ENCODE measurements around the gene ZNF555.
"Not testable (repeated sequence)": the region's sequence is repeated elsewhere in the genome, so short reads cannot be mapped to it uniquely, and the experiment has no call there.

Gene ZNF555

DNA sequence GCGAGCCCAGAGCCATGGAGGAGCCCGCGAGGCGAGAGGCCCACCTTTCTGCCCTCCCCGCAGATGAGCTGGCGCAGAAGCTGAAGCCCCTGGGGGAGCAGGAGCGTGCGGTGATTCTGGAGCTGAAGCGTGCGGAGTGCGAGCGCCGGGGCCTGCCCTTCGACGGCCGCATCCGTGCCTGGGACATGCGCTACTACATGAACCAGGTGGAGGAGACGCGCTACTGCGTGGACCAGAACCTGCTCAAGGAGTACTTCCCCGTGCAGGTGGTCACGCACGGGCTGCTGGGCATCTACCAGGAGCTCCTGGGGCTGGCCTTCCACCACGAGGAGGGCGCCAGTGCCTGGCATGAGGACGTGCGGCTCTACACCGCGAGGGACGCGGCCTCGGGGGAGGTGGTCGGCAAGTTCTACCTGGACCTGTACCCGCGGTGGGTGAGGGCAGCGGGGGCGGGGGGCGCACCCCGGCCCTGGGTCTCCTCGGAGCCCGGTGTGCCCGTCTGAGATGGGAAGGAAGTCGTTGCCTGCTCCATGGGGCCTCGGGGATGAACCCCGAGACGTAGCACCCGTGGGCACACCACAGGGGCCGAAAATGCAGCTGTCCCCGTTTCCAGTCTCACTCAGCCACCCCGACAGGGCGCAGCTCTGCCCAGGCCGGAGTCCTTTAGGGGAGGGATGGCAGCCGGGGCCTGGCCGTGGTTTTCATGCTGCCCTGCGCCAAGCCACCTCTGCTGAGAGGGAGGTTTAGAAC is 33.7 kb upstream of the ZNF555 start:
- FAIRE-seq = no peak

DNA sequence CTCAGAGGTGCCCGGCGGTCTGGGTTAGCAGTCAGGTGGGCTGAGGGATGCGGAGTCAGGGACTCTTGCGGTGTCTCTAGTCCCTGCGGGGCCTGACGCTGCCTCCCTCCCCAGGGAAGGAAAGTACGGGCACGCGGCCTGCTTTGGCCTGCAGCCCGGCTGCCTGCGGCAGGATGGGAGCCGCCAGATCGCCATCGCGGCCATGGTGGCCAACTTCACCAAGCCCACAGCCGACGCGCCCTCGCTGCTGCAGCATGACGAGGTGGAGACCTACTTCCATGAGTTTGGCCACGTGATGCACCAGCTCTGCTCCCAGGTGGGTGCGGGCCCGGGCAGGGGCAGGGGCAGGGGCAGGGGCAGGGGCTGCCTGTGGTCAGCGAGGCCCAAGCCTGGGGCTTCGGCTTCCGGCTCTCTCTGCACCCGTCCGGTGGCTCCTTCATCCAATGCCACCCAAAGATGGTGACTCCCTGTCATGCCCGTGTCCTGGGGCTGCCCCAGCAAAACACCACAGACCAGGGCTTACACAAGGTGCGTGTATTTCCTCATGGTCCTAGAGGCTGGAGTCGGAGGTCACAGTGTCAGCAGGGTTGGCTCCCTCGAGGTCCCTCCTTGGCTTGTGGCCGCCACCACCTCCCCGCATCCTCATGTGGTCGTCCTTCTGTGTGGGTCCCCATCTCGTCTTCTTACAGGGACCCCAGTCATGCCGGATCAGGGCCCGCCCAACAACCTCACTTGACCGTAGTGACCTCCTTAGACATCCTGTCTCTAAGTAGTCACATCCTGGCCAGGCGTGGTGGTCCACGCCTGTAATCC is 32.9 kb upstream of the ZNF555 start:
- no peak for FAIRE-seq

DNA sequence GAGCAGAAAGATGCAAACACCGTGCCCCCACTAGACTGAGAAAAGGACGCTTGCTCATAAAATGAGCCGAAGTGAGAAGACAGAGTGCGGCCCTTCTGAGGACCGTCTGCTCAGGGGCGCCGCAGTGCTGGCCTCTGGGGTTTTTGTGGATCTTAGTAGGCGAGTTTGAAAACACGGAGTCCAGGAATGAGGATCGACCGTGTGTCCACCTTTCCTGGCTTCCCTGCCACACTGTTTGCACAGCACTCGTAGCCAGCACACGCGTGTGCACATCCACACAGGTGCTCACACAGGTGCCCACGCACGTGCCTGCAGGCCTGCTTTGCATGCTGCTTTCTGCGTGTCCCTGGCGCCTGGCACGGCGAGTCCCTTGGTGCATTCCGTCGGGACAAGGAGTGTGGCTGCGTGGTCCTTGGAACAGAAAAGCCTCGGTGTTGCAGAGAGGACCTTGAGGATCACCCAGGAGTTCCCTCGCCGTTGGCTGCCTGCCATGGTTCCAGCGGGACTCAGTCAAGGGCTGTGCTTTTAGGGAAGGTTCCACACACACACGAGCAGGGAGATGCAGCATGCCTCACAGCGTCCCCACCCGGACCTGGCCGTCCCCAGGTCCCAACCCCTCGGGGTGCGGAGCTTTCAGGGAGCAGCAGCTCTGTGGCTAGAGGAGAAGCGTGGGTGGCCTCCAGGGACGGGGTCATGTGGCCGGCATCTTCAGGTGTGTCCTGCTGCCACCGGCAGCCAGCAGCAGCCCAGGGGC is 31.7 kb upstream of the ZNF555 start:
- FAIRE-seq = no peak

DNA sequence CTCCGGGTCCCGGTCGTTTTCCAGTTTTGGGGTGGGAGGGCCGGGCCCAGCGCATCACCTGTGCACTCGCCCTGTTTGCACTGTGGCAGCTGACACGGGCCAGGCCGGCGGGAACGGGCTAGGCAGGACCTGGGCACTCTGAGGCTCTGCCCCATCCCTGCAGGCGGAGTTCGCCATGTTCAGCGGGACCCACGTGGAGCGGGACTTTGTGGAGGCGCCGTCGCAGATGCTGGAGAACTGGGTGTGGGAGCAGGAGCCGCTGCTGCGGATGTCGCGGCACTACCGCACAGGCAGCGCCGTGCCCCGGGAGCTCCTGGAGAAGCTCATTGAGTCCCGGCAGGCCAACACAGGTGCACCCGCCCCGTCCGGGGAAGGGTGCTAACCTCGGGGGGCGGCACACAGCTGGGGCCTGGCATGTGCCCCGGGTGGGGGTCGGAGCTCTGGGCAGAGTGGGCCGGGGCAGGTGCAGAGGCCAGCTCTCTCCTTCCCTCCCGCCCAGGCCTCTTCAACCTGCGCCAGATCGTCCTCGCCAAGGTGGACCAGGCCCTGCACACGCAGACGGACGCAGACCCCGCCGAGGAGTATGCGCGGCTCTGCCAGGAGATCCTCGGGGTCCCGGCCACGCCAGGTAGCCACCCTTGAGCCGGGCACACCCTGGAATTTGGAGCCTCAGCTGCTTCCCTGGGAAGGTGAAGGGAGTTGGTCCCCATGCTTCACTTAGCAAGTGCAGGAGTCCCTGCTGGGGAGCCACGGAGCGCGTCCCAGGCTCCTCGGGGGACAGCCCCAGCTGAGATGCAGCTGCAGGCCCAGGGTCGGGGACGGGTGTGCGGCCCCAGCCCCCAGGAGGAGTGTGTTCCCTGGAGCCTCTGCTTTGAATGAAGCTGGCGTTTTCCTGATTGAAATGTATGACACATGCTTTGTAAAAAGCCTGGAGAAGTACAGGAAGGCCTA is 30.9 kb upstream of the ZNF555 start:
- no peak for FAIRE-seq

DNA sequence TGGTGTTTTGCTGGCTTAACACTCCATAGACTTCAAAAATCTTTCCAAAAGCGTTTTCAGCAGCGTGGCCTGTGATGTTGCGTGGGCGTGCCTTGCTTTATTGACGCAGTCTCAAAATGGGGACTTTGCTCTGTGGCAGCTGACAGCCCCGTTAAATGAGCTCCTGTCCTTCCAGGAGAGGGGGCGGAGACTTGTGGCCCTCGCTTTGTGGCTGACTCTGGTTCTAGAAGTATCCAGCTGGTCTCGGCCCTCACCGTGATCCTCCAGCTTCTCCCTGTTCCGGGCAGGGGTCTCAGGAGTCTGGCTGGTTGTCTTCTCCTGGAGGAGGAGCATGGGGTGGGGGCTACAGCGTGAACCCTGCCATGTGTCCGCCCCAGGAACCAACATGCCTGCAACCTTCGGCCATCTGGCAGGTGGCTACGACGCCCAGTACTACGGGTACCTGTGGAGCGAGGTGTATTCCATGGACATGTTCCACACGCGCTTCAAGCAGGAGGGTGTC is 30.0 kb upstream of the ZNF555 start:
- no peak for FAIRE-seq

DNA sequence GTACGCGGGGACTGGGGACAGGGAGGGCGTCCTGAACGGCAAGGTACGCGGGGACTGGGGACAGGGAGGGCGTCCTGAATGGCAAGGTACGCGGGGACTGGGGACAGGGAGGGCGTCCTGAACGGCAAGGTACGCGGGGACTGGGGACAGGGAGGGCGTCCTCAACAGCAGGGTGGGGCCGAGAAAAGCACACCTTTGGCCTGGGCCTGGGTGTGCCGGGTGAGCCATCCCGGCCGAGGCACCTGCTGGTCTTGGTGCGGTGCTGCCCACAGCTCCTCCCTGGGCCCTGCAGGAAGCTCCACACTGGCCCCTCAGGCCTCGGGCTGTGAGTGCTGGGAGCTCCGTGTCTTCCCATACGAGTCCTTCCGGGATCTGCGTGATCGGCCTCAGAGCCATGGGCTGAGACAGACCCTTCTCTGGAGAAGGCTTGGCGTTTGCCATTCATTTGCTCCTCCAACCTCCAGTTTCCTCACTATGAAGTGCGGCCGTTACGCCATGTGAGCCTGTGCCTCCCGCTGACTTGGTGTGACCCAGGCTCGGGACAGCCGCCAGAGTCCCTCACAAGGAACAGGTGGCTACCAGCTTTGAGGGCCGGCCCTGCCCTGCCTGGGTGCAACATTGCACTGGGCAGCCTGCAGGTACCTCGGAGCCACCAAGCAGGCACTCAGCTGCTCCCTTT is 29.4 kb upstream of the ZNF555 start:
- FAIRE-seq = no peak

DNA sequence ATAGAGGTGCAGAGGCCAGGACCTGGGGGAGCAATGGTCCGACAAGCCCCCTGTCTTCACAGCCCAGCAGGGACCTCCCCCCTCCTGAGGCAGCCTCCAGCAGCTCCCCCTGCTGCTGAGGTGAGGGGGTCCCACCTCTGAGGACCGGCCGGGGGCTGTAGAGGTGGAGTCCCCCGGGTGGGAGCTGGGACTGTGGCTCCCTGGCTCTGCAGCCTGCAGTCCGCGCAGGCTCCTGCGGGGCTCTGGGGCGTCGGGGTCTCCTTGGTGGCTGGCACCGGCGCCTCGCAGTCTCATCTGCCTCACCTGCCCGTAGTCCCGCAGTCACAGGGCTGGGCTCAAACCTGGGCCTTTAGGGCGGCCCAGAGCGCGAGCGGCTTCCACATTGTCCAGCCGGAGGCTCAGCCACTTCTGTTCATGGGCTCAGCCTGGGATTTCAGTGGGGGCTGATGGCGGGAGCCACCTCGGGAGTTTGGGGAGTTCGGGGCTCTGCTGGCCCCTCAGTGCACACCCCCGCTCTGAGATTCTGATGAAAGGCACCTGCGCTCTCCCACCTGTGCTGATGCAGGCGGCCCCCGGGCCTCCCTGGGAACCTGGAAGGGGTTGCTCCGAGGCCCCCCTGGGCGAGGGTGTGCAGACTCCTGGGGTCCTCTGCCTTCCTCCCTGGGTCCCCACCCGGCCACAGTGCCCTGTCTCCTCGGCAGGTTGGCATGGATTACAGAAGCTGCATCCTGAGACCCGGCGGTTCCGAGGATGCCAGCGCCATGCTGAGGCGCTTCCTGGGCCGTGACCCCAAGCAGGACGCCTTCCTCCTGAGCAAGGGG is 28.7 kb upstream of the ZNF555 start:
- FAIRE-seq = no peak

DNA sequence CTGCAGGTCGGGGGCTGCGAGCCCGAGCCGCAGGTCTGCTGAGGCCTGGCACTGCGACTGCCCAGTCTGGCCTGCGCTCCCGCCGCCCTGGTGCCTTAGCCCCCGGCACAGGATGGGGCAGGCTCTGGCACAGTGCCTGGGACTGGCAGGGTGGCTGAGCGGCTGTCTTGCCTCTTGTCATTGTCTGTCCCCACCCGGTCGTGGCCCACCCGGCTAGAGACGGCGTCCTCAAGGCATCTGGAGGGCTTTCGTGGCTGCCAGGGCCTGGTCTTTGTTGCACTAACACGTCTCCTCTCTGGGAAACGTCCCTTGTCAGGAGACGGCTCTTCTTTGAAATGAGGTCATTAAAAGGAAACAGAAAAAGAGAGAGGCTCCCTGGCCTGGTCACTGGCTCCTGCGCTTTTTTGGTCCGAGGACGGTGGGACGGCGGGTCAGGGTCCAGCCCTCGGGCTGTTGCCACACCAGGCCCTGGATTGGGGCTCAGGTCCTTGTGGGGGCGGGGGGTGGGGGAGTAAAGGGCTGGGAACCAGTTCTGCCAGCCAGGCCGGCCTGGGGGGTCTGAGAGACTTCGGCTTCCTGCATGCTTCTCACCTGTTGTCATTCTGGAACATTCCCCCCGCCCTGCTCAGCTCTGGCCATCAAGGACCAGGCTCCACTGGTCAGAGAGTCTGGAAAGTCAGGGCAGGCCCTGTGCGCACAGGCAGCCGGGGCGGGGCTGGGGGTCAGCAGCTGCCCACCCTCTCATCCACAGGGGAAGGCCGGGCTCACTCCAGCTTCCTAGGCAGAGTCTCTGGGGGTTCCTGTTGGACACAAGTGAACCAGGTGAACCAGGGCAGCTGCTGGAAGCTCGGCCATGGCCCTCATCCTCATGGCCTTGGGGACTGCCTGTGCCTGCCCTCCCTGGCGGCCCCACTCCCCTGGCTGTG is 27.8 kb upstream of the ZNF555 start:
- FAIRE-seq = no peak

DNA sequence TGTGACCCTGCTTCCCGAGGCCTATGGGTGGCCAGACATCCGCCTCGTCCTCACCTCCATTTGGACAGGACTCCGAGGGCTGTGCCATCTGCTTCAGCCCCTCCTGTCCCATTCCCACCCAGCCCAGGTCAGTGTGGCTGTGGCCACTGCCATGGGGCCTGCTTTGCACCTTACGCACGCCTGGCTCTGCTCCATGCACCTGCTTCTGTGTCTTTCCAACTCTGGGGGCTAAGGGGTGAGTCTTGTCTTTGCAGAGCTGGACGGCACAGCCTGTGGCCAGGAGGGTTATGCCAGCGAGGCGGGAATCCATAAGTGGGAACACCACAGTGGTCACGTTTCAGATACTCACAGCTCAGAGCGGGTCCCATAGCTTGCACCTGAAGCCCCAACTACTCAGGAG is 26.8 kb upstream of the ZNF555 start:
- FAIRE-seq = no peak

DNA sequence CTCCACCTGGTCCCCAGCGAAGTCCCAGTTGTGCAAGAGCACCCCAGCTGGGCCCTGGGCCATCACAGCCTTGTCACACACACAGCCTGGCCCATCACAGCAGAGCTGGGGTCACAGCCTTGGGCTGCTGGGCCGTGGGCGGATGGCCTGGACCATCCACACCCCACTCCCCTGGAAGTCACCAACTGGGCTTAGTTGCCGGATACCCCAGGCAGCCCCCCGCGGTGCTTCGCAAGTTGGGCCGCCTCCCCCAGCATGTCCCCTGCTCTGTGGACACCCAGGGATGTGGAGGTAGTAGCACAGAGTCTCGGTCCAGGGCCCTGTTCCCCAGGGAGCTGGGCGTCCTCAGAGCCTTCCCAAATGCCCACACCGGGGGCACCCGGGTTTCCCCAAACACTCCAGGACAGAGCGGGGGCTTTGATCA is 26.1 kb upstream of the ZNF555 start:
- FAIRE-seq = no peak

DNA sequence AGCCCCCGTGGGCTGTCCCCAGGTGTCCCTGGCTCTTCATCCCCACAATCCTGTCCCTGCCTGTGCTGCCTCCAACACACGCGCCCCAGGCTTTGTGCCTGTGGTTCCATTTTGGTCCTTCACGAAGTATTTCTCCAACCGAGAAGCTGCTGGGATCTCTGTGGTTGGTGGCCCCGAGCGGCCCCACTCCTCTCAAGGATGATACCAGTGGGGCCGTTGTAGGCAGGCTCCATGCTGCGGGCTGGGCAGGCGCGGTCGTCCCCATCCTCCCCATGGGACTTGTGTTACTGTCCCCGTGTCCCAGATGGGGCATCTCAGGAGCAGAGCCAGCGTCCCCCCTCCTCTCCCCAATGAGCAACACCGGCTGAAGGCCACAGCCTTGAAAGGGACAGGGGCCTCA is 25.4 kb upstream of the ZNF555 start:
- FAIRE-seq = no peak

DNA sequence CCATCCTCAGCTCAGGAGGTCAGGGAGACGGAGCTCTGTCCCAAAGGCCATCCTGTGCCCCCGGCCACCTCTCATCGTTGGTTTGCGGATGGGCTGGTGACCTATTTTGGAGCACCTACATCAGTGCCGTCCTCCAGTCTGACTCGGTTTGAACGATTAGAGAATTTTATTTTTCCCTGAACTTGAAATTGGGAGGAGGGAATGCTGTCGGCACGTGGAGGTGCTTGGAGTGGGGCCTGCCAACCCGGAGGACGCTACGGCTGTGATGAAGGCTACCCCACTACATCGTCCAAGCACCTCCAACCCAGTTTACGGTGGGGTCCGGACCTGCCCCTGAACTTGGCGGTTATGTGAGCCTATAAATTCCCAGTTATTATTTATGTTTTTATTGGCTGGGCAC is 24.6 kb upstream of the ZNF555 start:
- FAIRE-seq = no peak

DNA sequence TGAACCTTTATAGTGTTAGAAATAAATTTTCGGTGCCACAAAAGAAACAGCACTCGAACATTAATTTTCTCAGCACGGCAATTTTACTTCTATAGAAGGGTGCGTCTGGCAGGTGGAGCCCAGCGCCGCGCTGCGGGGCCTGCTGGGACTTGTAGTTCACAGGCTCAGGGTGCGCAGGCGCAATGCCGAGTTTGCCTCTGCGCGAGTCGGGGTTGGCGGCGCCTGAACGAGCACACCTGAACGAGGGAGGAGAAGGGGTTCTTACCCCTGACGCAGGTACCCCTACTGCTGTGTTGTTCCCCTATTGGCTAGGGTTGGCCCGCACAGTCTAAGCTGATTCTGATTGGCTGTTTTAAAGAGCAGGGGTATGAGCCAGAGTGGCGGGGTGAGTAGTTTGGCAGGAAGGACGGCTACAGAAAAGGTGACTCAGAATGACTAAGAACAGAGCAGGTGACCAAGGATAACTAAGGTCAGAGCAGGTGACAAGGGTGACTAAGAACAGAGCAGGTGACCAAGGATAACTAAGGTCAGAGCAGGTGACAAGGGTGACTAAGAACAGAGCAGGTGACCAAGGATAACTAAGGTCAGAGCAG is 23.9 kb upstream of the ZNF555 start:
- FAIRE-seq = not testable (repeated sequence)

DNA sequence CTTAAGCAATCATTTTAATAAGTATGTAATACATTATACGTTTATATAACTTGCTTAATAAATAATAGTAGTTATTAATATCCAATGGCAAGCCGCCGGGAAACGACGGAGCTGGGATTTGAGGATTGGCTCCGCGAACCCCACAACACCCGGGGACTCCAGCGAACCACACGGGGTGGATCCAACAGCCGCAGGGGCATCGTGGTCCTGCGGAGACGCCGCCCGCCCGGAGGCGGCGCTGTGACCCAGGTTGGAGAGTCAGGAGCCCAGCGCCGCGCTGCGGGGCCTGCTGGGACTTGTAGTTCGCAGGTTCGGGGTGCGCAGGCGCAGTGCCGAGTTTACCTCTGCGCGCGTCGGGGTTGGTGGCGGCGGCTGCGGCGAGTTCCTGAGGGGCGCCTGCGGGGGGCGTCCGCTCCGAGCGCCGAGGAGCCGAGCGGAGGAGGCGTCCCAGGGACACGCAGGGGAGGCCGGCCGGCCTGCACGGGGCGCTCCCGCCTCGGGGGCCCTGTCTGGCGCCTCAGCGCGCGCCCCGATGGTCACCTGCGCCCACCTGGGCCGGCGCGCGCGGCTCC is 21.6 kb upstream of the ZNF555 start, which contains the start of gene ZNF554:
Gene ZNF554 (plus strand): TSS at position 329 of the 572 bp plus-strand sequence. CDS start 204 bp downstream, at position 533.
- FAIRE-seq = peak; percentile 53

DNA sequence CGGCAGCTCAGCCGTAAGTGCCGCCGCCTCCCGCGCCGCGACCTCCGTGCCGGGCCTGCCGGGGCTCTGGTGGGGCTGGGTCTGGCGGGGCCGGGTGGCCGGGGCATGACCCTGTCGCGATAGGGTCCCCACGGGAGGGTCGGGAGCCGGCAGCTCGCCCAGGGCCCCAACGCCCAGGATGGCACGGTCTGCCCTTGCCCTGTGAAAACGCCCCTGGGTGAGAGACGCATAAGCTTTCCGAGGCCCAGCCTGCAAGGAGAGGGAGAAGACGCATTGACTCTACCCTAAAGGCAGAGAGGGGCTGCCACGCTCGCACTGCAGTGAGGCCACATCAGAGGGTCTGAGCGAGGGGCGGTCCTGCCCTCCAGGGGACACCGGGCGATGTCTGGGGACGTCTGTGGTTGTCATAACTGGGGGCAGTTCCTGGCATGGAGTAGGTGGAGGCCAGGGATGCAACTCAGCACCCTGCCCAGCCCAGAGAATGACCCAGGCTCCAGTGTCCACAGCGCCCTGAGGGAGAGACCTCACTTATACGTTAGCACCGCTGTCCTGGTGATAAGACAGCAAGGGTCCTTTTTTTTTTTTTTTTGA is 21.1 kb upstream of the ZNF555 start:
- FAIRE-seq = no peak

DNA sequence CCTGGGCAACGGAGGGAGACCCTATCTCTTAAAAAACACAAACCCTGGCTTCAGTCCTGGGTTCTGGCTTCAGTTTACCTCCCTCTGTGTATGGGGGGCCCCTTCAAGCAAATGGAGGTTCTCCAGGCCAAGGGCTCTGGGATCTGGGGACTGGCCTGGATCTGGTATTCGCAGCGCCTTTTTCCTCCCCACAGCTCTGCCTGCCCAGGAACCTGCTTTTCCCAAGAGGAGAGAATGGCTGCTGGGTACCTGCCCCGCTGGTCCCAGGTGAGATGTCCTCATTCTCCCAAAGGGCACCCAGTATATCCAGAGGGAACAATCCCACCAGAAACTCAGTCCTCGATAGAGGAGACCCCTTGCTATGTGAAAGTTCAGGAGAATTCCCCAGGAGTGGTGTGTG is 18.4 kb upstream of the ZNF555 start:
- FAIRE-seq = no peak

DNA sequence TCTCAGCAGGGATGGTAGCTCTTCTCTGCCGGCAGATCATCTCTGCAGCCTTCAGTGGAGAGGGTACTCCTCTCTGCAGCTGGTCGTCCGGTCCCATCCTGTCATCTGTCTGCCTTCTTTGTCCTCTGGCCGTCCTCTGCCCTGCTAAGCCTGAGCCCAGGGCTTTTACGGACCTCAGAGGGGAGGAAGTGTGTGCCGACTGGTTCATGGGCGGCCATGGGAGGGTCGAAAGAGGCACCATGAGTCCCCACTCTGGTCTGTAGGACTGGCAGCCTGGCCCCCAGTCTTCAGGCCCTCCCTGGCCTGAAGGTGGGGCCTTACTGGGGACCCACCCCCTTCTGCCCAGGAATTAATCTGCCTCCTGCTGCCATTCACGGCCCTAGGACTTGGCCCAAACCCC is 17.6 kb upstream of the ZNF555 start:
- FAIRE-seq = no peak

DNA sequence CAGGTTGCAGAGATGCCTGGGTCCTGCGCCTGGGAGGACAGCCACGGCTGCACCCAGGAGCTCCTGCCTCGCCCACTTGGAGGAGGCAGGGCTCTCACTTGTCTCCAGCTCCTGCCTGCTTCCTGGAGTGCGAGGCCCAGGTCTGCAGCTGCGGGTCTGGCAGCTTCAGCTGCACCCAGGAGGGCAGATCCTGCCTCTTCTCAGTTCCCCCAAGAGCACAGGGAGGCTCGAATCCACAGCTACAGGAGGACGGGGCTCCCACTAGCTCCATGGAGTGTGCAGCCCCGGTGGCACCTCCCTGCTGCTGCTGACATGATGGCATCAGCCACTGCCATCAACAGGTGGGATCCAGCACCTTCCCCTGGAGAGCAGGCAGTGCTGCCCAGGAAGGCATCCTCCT is 17.1 kb upstream of the ZNF555 start:
- FAIRE-seq = no peak
